Osteoblast (primary cell): ENCODE results near the gene PIEZO2. TPM values are rescaled to one million over a fixed set of nuclear protein-coding genes. Genes with fewer than 3 reads are reported as not detected.

Source experiments
- DNase-seq: peaks from one replicate; pipeline ENCODE4 v3.0.0; 2011; ENCODE audit warnings: low spot score, mixed read lengths; ENCODE audit not compliant: insufficient read length; ENCODE audit errors: missing footprints
- H2AFZ ChIP-seq: 2 replicates; pipeline ENCODE4 v1.6.0; 2011; ENCODE audit warnings: mild to moderate bottlenecking, low read length
- H3K27ac ChIP-seq: 2 replicates; pipeline ENCODE4 v1.5.1; 2011; ENCODE audit warnings: mild to moderate bottlenecking, low read depth, low read length, moderate library complexity
- H3K27me3 ChIP-seq: 2 replicates; pipeline ENCODE4 v1.6.0; 2012; ENCODE audit warnings: mild to moderate bottlenecking, control low read depth, inconsistent platforms, low read length, moderate library complexity; ENCODE audit not compliant: insufficient read depth
- H3K36me3 ChIP-seq: 2 replicates; pipeline ENCODE4 v1.5.1; 2011; ENCODE audit warnings: mild to moderate bottlenecking, low read length, control low read depth, moderate library complexity; ENCODE audit not compliant: insufficient read depth
- H3K4me1 ChIP-seq: 2 replicates; pipeline ENCODE4 v1.5.1; 2011; ENCODE audit warnings: mild to moderate bottlenecking, low read length, control low read depth, moderate library complexity; ENCODE audit not compliant: insufficient read depth
- H3K4me2 ChIP-seq: 2 replicates; pipeline ENCODE4 v1.6.0; 2011; ENCODE audit warnings: mild to moderate bottlenecking, low read length; ENCODE audit not compliant: insufficient read depth
- H3K4me3 ChIP-seq: fragments of 200-600 bp; sonication (generic); 3 replicates; pipeline ENCODE4 v1.5.1; 2012; ENCODE audit warnings: mild to moderate bottlenecking, low read length, inconsistent platforms; ENCODE audit not compliant: insufficient read depth
- H3K79me2 ChIP-seq: 2 replicates; pipeline ENCODE4 v1.6.0; 2012; ENCODE audit warnings: mild to moderate bottlenecking, low read length, control low read depth, inconsistent platforms; ENCODE audit not compliant: insufficient read depth
- H3K9me3 ChIP-seq: 2 replicates; pipeline ENCODE4 v1.5.1; 2011; ENCODE audit warnings: low read depth, low read length, control low read depth
- H4K20me1 ChIP-seq: 2 replicates; pipeline ENCODE4 v1.6.0; 2012; ENCODE audit warnings: mild to moderate bottlenecking, low read length, control low read depth; ENCODE audit not compliant: insufficient read depth
- total RNA-seq: library from RNA; depleted of rRNA; stranded (reverse); fragments of >200 nt; gene quantifications from 2 replicates; pipeline ENCODE4 v1.2.3, GENCODE V29; 2012
- TF ChIP-seq, protein P1 (sequence below): IDR thresholded peaks from 2 replicates; pipeline ENCODE4 v1.5.1; 2011; ENCODE audit warnings: mild to moderate bottlenecking, low read depth, low read length, moderate library complexity; ENCODE audit errors: extremely low read depth

PIEZO2 gene
- total RNA-seq, 1 donor, result 46.7 TPM

DNA sequence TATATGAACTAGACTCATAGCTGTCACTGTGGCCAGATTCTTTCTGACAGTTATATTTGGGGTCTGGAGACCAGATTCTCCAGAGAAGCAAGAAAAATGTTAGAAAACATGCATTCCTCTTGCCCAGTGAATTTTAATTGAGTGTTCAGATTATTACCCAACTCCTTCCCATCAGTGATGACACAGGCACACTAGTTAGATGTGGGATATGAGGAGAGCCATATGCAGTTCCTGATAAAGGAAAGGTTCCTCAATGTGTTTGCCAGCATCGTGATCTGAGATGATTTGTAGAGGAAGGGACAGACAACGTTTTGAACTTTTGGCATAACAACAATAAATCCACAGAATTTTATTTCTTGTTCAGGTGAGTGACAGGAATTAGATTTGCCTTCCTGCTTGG is 308.6 kb downstream of the PIEZO2 start:
- Histone ChIP-seq H2AFZ (no peak overlapping the region), H4K20me1 (no peaks in the 10 kb centered on the region), H3K27ac (no peak overlapping the region), H3K9me3 (no peaks in the 10 kb centered on the region), H3K4me3 (no peak overlapping the region), H3K4me1 (no peaks in the 10 kb centered on the region), H3K4me2 (no peak overlapping the region), H3K27me3 (no peaks in the 10 kb centered on the region), H3K36me3 (no peaks in the 10 kb centered on the region), H3K79me2 (no peaks in the 10 kb centered on the region)
- TF ChIP-seq, protein P1, sequence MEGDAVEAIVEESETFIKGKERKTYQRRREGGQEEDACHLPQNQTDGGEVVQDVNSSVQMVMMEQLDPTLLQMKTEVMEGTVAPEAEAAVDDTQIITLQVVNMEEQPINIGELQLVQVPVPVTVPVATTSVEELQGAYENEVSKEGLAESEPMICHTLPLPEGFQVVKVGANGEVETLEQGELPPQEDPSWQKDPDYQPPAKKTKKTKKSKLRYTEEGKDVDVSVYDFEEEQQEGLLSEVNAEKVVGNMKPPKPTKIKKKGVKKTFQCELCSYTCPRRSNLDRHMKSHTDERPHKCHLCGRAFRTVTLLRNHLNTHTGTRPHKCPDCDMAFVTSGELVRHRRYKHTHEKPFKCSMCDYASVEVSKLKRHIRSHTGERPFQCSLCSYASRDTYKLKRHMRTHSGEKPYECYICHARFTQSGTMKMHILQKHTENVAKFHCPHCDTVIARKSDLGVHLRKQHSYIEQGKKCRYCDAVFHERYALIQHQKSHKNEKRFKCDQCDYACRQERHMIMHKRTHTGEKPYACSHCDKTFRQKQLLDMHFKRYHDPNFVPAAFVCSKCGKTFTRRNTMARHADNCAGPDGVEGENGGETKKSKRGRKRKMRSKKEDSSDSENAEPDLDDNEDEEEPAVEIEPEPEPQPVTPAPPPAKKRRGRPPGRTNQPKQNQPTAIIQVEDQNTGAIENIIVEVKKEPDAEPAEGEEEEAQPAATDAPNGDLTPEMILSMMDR, result no peak
- no peak for DNase-seq

DNA sequence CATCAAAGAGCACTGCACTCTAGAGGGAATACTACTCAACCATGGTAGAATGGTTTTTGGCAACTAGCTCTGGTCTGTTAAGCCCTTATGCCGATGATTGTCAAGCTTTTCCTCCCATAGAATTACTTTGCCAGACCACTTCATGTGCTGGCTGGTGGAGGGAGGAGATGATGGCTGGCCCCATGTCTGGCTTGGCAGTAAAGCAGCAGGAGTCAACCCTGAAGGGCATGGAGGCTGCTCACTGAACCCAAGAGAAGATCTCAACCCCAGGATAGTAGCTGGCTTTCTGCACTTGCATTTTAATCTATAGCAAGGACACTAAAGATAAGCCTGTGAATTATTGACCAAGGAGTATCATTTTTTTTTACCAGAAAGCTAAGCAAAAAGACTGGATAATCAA is 309.9 kb downstream of the PIEZO2 start:
- H2AFZ ChIP-seq, result no peak overlapping the region
- H3K4me1 ChIP-seq, result no peaks in the 10 kb centered on the region
- H3K27me3 ChIP-seq, result no peaks in the 10 kb centered on the region
- TF ChIP-seq, protein P1, result no peak
- no peaks in the 10 kb centered on the region for H3K79me2 ChIP-seq
- DNase-seq, result no peak
- no peaks in the 10 kb centered on the region for H4K20me1 ChIP-seq
- no peak overlapping the region for H3K4me3 ChIP-seq
- H3K4me2 ChIP-seq, result no peak overlapping the region
- H3K9me3 ChIP-seq, result no peaks in the 10 kb centered on the region
- no peak overlapping the region for H3K27ac ChIP-seq
- no peaks in the 10 kb centered on the region for H3K36me3 ChIP-seq

DNA sequence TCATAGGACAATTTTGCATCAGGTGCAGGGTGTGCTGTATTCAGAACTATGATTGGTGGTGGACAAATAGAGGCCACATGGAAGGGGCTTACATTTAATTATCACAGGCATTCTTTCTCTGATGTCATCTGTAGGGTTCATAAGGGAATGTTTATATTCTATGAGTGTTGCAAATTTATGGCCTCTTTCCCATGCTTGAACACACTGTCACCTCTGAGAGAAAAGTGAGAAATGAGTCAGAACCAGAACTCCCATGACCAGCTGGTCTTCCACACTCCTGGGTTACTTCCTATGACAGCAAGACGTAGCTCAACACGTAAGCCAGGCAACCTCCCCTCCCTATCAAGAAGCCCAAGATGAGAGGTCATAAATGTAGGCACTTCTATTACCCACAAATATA is 310.8 kb downstream of the PIEZO2 start:
- H3K9me3 ChIP-seq, result no peaks in the 10 kb centered on the region
- TF ChIP-seq, protein P1, result no peak
- H3K27me3 ChIP-seq, result no peaks in the 10 kb centered on the region
- H3K27ac ChIP-seq, result no peak overlapping the region
- no peak overlapping the region for H3K4me3 ChIP-seq
- H2AFZ ChIP-seq, result no peak overlapping the region
- no peaks in the 10 kb centered on the region for H3K36me3 ChIP-seq
- H3K4me2 ChIP-seq, result no peak overlapping the region
- no peaks in the 10 kb centered on the region for H3K4me1 ChIP-seq
- H4K20me1 ChIP-seq, result no peaks in the 10 kb centered on the region
- H3K79me2 ChIP-seq, result no peaks in the 10 kb centered on the region
- DNase-seq, result no peak

DNA sequence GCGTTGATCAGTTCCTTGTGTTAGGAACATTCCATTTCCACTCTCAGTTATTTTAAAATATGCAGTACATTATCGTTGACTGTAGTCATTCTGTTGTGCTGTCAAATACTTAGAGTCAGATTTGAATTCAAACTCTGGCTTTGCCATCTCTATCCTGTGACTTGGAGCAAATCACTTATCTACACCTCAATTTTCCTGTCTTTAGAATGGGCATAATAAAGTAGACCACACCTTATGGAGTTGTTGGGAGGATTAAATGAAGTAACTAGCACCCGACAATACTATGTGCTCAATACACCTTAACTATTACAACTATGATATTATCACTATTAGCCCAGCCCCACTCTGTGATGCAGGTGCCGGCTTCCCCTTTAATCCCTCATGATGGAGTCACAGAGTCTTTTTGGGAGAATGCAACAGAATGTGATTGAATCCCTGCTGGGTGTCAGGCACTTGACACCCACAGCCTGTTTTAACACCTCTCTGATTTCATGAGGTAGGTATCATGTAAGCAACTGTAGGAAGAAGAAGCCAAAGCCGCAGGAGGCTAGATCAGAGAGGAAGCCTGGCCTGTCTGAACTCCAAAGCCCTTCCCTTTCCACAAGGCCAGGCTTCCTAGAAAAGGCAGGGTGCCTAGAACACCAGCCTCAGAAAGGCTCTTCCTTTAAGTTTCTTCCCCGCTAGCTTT is 315.1 kb downstream of the PIEZO2 start:
- TF ChIP-seq, protein P1, result no peak
- no peak overlapping the region for H3K4me2 ChIP-seq
- H3K4me3 ChIP-seq, result no peak overlapping the region
- no peak overlapping the region for H2AFZ ChIP-seq
- H3K9me3 ChIP-seq, result no peaks in the 10 kb centered on the region
- no peak for DNase-seq
- H3K36me3 ChIP-seq, result no peaks in the 10 kb centered on the region
- H4K20me1 ChIP-seq, result no peaks in the 10 kb centered on the region
- H3K27me3 ChIP-seq, result no peaks in the 10 kb centered on the region
- no peaks in the 10 kb centered on the region for H3K79me2 ChIP-seq
- no peak overlapping the region for H3K27ac ChIP-seq
- no peaks in the 10 kb centered on the region for H3K4me1 ChIP-seq
